Stimulated activated CD8-positive, alpha-beta memory T cell treated with anti-CD3 and anti-CD28 coated beads, Interleukin-4, amount 100 ng/mL, for 24 hours (primary cell): ENCODE results near the gene HOXA6.

Source experiments
- DNase-seq: peaks from one replicate; pipeline ENCODE4 v3.0.0-alpha.2; 2020; ENCODE audit warnings: low read depth

HOXA6 gene

GRCh38 chr7:27161214-27161720 lies 13.7 kb upstream of the HOXA6 start:
- no peak for DNase-seq

GRCh38 chr7:27160546-27161213 lies 13.1 kb upstream of the HOXA6 start:
- peak; percentile 77 for DNase-seq

DNA sequence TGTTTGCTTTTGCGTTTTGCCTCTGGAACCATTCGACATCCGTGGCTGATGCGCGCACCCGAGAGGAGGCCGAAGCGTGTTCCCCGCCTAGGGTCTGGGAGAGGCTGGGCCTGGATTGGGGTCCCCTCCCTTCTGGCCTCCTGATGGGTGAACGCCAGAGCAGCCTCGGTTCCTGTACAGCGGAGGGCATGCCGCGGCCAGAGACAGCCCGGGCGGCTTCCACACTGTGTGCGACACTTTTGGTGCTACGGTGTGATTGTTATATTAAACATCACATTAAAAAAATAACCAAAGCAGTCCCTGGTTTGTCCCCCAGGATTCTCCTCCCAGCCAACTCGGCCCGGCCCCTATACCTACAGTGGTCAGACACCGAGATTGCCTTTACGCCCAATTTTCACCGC lies 12.6 kb upstream of the HOXA6 start:
- no peak for DNase-seq

DNA sequence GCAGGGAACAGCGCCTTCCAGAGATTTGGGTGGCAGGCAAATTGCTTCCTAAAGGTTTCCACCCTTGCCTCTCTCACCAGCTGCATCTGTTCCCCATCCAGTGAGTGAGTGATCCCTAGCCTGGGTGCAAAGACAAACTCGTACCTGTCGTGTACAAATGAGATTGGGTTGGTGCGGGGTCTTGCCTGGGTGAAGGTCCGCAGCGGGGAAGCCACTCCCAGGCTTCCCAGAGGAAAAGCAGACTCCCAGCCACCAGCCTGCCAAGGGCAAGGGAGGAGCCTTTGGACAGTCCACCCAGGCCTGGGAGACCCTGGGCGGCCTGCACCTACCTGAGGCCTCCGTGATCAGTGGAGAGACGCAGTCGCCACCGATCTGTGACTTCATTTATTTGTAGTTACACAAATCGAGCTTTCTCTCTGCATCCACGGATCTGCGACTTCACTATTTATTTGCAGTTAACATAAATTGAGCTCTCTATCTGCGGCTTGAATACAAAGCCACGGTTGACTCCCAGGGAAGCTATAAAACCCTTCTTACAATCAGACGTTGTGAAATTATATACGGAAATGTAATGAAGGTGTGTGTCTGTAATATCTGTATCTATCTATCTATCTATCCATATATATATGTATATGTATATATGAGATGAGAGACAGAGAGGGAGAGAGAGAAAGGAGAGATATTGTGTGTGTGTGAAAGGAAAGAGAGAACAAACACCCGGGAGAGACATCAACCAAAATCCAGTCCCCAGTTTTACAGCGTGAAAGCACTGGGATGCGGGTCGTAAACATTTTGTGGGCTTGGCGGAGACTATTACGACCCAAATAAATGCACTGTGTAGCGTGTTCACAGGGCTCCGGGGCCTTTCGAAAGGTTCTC lies 11.9 kb upstream of the HOXA6 start:
- DNase-seq, result no peak

GRCh38 chr7:27158436-27159265 lies 11.1 kb upstream of the HOXA6 start:
- no peak for DNase-seq

DNA sequence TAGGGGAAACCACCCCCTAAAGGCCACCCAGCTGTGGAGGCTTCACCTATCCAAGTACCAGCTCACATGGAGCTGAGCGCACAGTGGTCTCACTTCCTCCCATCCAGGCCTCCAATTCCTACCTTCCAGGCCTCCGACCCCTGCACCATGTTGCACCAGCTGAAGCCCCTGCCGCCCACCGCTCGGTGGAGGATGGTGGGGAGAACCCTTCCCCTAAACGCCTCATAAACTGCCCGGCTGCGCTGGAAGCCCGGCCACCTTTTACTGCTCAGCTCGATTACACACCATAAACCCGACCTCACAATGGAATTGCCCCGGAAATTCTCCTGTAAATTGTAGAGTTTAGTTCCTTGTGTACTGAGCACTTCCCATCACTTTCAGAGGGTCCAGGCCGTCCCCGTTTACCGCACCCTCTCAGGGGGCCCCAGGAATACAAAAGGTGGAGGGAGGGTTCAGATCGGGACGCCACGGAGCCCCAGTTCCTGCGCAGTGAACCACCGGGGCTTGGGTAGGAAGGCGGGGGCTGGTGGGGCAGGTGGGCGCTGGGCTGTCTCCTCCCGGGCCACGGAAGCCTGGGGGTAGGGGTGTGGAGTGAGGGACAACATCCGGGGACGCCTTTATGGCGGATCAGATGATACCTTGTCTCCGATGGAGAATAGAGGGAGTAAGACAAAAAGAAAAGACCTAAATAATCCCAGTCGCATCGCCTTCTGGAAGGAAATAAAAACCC lies 10.3 kb upstream of the HOXA6 start:
- no peak for DNase-seq

GRCh38 chr7:27156916-27157701 lies 9.5 kb upstream of the HOXA6 start:
- DNase-seq, result no peak

- DNase-seq, result no peak
Measured at GRCh38 chr7:27156508-27156898, 8.9 kb upstream of the HOXA6 start, which contains the start of gene HOXA7. Gene HOXA7 (minus strand): TSS chr7:27156675. CDS start chr7:27156545, 130 bp downstream.

GRCh38 chr7:27155816-27156507 lies 8.4 kb upstream of the HOXA6 start:
- DNase-seq, result no peak

GRCh38 chr7:27154901-27155815 lies 7.6 kb upstream of the HOXA6 start:
- DNase-seq, result no peak

DNA sequence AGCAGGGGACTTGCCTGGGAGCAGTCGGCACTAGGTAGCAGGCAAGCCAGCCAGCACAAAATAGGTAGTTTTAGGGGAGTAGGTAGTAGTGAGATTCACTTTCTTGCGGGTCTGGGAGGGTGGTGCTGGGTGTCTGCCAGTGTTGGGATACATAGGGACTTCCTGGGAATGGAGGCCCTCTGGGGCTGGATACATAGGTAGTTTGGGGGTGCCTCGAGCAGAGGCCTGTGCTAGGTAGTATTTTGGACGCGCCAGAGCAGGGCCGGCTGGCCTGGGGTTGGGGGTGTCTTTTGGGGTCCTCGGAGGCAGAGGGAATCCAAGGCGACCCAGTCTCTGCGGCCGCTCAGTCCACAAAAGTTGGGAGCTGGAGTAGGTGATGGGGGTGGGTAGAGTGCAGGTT lies 6.8 kb upstream of the HOXA6 start:
- no peak for DNase-seq

DNA sequence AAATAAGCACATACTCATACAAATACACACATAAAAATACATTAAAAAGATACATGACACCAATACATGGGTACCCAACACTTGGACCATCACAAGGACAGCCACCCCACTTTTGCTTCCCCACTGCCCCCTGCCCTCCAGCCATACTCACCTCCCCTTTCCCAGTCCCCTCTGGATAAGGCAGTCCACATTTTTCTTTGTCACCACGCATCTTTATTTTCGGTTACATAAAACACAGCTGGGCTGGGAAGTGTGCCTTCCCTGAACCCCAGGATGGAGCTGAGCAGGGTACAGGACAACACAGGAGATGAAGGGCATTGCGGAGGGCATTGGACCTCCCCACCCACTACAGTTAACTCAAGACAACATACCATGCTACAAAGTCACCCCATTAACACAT lies 6.0 kb upstream of the HOXA6 start:
- no peak for DNase-seq

DNA sequence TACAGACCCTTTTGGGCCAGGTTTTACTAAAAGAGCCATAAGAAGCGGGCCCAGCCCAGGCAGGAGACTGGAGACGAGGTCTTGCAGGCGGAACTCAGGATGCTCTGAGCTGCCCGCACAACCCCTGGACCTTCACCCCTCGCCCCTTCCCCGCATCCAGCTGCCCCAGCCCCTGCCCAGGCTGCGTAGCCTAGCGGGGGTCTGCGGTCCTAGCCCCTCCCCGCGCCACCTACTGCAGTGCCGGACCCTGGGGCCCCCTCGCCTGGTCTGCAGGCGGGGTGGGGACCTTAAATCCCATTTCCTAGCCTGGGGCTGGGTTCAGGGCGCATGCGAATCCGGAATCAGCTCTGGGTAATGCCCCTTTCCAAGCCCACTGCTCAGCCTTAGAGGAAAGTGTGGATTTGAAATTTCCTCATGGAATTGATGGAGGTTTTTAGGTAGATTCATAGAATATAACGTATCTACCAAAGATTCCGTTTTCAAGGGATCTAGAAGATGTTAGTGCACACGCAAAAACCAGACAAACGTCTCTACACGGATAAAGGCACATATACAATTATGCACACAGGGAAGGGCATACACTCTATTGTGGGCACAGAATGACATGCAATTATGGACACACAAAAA lies 5.4 kb upstream of the HOXA6 start:
- no peak for DNase-seq

DNA sequence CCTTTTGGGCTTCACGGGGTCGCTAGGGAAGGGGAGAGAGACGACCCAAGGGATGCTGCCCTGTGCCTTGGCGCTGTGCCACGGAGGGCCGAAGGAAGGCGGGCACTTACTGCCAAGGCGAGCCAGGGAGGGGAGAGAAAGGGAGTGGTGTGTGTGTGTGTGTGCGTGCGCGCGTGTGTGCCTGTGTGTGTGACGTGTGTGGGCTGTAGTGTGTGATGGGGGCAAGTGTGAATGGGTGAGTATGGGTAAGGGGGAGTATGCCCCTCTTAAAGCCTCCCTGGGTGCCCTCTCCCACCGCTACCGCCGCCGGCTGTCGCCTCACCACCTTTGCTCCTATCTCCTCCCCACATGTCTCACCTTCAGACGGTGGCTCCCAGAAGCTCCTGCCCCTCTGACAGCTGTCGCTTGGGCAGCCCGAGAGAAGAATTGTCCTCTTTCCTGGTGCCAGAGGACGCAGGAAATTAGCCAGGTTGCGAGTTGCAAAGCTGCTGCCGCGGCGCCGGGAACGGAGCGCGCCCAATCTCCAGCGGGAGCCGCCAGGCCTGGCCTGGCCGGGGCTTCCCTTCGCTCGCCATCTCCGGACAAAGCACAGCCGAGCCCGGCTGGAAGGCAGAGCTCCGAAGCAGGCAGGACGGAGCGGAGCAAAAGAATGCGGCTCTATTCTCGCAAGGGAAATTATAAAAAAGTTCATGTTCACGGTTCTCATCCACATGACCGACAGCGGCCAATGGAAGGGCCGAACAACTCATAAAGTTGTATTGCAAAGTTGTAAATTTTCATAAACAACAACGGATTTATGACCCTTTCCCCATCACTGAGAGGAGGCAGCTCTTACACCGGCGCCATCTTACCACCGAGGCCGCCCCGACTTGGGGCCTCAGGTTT lies 4.6 kb upstream of the HOXA6 start, which contains the start of gene HOXA3:
TSS of gene HOXA3 (minus strand) at position 653 of the 885 bp plus-strand sequence. CDS start 41,943 bp downstream, outside the sequence.
- DNase-seq, result no peak

DNA sequence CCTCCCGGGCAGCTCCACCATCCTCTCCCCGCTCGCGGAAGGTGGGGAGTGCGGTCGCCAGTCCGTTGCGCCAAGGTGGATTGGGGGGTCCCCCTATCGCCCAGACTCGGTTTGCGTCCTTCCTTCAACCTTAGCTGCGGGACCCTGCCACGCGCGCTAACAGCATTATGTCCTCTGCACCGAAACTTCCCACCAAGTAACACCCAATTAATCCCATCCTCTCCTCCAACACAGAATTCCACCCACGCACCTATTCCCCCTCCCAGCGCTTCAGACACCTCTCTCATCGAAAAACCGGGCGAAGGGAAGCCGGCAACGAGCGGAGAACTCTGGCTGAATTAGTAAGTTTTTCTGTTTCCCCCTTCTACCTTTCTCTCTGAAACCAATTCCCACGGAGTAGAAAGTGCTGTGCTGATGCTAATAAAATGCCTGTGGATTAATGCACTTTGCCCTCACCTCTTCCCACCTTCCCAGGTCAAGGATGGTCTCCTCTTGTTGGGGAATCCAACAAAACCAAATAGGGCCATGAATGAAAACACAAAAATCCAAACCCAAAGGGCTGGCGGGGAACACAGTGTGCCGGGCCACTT lies 3.9 kb upstream of the HOXA6 start:
- no peak for DNase-seq

DNA sequence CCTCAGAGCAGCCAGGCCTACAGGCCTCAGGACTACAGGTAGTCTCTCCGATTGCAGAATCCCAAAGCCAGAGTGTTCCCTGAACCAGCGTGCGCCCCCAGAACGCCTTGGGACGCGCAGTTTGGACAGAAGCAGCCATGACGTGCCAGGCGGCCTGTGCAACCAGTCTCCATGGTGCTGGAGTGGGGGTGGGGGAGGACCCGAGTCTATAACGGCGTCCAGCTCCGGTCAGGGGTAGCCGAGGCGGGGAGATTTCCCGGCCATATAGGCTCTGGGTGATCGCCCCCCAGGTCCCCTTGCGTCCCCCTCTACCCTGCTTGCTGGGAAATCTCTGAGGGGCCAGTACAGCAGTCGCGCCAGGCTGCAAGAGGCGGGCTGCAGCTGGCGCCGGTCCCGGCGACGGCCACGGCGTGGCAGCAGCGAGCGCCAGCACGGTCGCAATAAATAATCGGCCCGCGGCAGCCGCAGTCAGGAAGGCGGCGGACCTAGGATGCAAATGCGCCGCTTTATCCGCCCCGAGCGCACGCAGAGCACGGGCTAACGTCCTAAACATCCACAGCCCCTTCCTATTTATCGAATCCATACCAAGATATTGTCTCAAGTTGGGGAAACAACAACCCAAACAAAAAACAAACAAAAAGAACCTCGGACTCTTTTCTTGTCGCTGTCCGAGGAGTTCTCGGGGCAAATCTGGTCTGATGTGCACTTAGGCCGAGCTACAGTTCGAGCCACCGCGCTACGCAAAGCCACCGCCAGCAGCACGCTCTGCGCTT lies 3.2 kb upstream of the HOXA6 start:
- DNase-seq, result peak; percentile 51
